ENCODE results near the gene TIMP2.

GRCh38 chr17:78859051-78859450 is 66.1 kb downstream of the TIMP2 start:
- TF ChIP-seq CTCF (IDR thresholded peaks at IDR 0.05; ENCODE audit: low read depth, low read length) (no peak), EZH2phosphoT487 (IDR thresholded peaks at IDR 0.05; ENCODE audit: low read depth) (no peak)

Measured in OCI-LY3 (cell line).